ENCODE measurements around the gene PDZD11.
A peak's percentile ranks its signal among the peaks of the same experiment; 100 is the strongest.
"Not testable (repeated sequence)": the region's sequence is repeated elsewhere in the genome, so short reads cannot be mapped to it uniquely, and the experiment has no call there.

PDZD11 gene, protein sequence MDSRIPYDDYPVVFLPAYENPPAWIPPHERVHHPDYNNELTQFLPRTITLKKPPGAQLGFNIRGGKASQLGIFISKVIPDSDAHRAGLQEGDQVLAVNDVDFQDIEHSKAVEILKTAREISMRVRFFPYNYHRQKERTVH

DNA sequence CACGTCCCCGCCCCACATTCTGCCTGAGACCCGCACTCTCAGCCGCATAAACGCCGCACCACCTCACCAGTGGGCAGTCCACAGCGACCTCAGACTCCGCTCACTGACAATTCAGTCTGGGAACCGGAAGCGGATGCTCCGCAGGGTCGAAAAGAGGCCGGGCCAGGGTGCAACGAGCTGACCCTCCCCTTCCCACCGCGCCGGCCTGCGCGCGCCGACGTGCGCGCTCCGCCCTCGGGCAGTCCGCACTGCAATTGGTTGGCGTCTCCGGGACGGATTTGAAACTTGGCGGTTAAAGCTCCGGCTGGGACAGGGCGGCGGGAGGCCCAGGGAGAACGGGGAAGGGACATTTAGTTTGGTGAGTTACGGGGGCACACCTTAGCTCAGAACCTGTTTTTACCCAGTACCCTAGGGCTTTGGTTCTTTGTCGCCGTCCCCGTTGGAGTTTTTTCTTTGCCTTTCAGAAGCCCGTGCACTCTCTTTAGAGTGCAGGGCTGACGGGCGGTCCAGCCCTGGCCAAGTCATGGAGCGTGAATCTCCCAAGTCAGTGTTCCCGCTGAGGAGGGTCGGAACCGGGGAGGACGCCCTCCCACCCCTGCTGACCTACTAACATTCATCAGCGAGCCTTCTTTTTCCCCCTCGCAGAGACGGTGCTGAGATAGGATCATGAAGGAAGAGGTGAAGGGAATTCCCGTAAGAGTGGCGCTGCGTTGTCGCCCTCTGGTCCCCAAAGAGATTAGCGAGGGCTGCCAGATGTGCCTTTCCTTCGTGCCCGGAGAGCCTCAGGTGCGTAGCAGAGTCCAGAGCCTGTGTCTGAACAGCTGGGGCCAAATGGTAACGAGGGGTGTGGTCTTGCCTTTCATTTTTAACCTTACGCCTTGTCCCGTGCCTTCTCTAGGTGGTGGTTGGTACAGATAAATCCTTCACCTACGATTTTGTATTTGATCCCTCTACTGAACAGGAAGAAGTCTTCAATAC lies at the start of gene PDZD11, which contains the start of gene KIF4A:
Gene PDZD11 (minus strand): TSS at position 135 of the 978 bp plus-strand sequence. CDS start 586 bp downstream, outside the sequence.
Gene KIF4A (plus strand): TSS at position 312 of the 978 bp plus-strand sequence. CDS start 355 bp downstream, at position 667.
- DNase-seq (ENCODE audit: low read depth): peak; percentile 42

DNA sequence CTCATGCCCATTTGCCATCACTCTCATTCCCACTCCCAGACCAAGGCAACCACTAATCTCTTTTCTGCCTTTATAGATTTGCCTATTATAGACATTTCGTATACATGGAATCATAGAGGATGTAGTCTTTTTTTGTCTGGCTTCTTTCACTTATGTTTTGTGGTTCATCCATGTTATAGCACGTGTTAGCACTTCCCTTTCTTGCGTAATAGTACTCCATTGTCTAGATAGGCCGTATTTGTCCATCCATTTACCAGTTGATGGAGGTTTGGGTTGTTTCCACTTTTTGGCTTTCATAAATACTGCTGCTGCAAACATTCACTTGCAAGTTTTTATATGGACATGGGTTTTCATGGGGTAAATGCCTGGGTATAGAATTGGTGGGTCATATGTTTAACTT lies 48.6 kb upstream of the PDZD11 start:
- no peak for DNase-seq (ENCODE audit: low read depth)

DNA sequence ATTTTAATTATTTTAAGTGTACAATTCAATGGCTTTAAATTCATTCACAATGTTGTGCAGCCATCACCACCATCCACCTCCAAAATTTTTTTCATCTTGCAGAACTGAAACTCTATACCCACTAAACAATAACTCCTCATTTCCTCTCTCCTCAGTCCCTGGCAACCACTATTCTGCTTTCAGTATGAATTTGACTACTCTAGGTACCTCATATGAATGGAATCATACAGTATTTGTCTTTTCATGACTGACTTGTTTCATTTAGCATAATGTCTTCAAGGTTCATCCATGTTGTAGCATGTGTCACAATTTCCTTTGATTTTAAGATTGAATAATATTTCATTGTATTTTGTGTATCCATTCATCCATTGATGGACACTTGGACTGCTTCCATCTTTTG lies 47.0 kb upstream of the PDZD11 start:
- DNase-seq (ENCODE audit: low read depth): no peak

DNA sequence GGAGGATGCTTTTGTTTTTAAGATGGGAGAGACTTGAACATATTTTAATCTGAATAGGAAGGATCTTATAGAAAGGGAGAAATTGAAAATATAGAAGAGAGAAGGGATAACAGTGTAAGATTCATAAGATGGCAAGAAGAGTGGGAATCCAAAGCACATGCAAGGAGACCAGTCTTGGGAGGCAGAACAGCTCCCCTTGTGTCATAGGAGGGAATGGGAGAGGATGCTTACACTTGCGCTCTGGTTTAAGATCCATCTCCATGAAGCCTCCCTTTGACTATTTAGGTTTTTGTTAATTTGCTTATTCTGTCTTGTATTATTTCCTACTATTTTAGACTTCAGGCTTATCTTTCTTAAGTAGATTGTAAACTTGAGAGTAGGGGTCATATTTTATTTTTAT lies 42.9 kb upstream of the PDZD11 start:
- DNase-seq (ENCODE audit: low read depth): no peak

DNA sequence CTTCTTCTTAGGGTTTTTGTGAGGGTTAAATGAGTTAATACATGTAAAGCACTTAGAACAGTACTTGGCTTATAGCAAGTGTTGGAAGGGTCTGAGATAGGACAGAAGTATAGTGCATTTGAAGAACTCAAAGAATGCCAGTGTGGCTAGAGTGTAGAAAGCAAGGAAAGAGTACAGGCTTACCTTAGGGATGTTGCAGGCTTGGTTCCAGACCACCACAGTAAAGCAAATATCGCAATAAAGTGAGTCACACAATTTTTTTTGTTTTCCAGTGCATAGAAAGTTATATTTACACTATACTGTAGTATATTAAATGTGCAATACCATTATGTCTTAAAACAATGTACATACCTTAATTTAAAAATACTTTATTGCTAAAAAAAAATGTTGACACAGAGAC lies 41.4 kb upstream of the PDZD11 start:
- DNase-seq (ENCODE audit: low read depth): no peak

DNA sequence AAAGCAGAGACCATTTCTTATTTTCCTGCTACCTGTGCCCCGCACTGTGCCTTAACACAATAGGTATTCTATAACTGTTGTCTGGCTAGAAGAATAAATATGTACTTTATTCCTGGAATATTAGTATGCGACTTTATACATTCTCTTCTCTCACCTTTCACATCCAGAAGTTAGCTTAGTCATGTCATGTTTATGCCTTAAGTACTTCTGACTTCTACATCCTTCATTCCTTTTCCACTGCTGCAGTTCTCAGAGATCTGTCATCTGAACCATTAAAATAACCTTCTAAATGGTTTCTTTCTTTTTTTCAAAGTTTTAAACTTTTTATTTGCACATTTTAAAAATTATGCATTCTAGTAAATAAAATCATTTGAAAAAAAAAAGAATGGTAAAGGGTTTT lies 34.6 kb upstream of the PDZD11 start:
- DNase-seq (ENCODE audit: low read depth): no peak

DNA sequence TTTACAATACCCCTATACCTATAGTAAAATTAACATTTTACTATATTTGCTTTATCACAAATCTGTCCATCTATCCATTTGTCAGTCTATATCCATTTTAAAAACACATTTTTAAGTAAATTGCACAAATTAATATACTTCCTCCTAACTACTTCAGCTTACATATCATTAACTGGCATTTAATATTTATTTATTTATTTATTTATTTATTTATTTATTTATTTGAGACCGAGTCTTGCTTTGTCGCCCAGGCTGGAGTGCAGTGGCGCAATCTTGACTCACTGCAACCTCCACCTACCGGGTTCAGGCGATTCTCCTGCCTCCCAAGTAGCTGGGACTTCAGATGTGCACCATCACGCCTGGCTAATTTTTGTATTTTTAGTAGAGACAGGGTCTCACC lies 33.9 kb upstream of the PDZD11 start:
- not testable (repeated sequence) for DNase-seq (ENCODE audit: low read depth)

DNA sequence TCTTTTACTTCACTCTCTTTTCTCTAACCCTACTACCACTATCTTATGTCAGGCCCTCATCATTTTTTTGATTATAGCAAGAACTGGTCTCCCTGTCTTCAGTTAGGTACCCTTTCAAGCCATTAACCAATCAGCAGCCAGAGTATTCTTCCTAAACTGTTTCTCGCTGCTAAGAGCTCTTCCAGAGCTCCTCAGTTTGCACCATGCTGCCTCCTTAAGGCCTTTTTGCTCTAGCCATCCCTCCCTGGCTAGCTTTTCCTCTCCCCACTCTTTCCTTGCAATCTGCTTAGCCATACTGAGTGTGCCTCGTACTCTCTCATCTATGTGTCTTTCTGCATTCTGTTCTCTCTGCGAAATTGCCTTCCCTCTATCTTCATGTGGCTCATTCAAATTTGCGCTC lies 33.1 kb upstream of the PDZD11 start:
- DNase-seq (ENCODE audit: low read depth): no peak

DNA sequence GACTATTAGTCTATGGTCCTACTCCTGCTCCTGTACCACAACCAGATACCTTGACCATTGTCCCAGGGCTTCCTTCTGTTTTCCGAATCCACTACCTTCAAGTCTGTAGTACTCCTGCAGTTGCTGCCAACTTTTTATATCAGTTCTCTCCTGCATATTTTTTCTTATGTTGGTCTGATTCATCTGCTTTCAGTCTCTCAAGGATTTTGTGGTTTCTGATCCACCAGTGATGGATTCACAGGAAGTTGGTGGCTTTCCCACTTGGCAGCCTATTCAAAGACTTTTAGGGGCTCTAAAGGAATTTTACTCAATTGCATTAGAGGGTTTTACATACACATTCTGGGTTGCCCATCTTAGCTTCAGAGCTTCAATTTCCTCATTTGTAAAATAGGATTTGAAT lies 23.8 kb upstream of the PDZD11 start:
- no peak for DNase-seq (ENCODE audit: low read depth)

DNA sequence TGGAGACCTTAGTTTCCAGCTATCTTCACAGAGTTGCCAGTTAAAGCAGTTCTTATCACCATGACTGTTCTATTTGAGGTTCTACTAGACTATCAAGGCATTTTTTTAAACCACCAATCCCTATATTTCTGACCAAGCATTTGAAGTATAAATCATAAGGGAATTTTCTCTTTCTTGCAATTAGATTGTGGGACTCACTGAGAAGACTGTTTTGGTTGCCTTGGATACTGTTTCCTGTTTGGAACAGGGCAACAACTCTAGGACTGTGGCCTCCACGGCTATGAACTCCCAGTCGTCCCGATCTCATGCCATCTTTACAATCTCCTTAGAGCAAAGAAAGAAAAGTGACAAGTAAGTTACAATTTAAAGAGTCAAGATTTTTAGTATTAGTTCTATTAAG lies 12.0 kb upstream of the PDZD11 start:
- DNase-seq (ENCODE audit: low read depth): no peak

DNA sequence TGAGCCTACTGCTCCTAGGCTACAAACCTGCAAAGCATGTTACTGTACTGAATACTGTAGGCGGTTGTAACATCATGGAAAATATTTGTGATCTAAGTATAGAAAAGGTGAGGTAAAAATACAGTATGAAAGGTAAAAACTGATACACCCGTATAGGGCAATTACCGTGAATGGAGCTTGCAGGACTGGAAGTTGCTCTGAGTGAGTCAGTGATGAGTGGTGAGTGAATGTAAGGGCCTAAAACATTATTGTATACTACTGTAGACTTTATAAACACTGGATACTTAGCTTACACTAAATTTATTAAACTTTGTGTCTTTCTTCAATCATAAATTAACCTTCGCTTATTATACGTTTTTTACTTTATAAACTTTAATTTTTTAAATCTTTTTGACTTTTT lies 3.9 kb upstream of the PDZD11 start:
- DNase-seq (ENCODE audit: low read depth): no peak

DNA sequence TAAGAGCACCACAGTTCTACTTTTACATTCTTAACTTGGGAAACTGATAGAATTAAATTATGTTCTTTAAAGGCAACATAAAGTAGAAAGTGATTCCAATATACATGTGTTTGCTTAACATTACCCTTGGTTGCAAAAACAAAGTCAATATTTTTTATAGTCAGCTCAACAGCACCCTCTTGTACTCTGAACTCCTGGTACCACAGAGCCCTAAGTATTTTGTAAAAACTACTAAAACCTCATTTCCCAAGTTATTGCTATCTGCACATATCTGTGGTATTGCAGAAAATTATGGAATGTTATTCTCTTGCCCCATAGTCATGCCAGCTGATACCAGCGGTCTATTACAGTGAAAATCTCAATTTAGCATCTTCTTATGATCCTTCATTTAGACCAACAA lies 3.1 kb upstream of the PDZD11 start:
- DNase-seq (ENCODE audit: low read depth): no peak

DNA sequence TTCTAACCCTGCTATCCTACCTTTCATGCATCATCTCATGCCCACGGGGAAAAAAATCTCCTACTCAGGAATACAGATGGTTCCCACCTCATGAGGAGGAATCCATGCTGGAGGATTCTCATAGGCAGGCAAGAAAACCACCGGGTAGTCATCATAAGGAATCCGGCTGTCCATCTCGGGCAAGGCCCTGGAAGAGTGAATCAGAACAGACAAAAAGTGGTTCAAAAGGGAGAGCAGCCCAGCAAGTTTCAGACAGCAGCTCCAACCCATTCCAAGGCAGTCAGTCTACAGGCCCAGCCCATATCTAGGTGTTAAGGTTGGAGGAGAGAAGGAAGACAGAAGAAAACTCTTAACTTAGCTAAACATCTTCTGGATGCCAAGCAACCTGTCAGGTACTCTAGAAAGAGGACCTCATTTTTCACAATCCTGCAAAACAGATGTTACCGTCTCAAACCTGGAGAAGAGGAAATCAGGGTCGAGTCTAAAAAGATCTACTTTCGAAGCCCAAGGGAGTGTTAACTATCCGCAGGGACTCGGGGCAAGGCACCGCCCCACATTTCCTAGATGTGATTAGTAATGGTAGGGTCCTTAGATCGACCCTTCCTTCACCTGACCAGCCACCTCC lies 447 bp downstream of the PDZD11 start:
- DNase-seq (ENCODE audit: low read depth): no peak

DNA sequence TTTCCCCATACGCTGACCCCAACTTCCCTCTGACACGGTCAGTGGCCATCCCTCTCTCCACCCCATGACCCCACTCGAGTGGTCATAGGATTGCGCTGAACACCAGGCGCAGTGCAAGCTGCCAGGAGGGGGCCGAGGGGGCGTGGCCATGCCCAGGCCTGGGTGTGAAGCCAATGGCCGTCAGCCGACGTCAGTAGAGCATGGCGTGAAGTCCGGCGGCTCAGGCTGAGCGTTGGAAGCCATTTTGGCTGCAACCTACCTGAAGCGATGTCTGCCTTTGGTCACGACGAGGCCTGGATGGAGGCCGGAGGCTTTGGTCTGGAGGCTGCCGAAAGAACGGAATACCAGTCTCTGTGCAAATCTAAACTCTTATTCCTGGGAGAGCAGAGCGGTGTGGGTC lies 7.8 kb downstream of the PDZD11 start, which contains the start of gene RAB41:
Gene RAB41 (plus strand): TSS at position 222 of the 400 bp plus-strand sequence. CDS start 46 bp downstream, at position 268.
- DNase-seq (ENCODE audit: low read depth): no peak

DNA sequence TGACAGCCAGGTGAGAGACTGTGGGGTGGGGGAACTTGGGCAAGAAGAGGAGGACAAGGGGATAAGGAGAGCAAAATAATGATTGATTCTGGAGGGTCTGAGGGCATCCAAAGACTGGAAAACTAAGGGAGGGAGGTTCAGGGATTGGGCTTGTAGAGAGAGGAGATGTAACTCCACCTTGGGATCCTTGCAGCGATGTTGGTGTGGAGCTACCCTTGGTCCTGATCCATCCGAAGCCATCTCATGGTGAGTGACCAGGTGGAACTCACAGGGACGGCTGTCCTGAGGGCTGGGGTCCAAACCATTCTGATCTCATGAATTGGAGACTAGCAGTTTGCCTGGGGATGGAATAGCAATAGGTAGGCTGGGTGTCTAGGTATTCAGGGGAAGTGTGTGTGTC lies 9.2 kb downstream of the PDZD11 start:
- DNase-seq (ENCODE audit: low read depth): no peak

DNA sequence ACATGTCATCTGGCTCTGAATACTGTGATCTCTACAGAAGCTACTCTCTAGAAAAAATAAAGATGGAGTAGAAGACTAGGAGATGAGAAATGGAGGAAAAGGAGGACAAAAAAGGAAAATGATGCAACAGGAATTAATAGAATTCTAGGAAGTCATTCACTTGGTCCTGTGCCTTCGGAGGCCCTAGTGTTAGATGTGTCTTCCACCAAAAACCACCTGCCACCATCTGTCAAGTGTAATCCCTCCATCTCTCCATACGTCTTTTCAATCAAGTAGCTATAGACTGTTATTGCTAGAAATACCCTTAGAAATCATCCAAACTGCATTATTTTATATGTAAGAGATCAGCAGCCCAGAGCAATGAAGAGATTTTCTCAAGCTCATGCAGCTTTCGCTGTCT lies 10.6 kb downstream of the PDZD11 start:
- DNase-seq (ENCODE audit: low read depth): no peak

DNA sequence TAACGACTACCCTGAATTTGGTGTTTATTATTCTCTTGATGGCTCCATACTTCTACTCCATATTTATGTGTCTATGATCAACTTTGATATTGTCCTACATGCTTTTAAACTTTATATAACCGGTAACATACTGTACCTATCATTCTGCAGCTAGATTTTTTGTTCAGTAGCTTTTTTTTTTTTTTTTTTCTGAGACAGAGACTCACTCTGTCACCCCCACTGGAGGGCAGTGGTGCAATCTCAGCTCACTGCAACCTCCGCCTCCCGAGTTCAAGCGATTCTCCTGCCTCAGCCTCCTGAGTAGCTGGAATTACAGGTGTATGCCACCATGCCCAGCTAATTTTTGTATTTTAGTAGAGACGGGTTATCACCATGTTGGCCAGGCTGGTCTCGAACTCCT lies 15.7 kb downstream of the PDZD11 start:
- not testable (repeated sequence) for DNase-seq (ENCODE audit: low read depth)

DNA sequence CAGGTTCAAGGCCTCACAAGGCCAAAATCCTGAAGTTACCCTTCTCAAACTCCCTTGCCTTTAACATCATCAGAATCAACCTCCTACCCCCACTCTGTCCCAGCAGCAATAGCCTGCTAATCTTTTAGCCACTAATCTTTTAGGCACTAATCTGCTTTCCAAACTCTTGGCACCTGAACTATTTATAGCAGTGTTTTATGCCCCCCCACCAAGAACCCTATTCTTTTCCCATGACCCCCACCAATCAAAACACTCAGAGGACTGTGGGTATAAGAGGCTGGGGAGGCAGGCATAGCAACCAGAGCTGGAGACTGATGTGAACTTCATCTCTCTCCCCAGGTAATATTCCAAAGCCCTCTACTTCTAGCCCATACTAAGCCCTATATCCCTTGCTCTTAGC lies 21.7 kb downstream of the PDZD11 start, which contains the start of gene ARR3:
Gene ARR3 (plus strand): TSS at position 301 of the 400 bp plus-strand sequence. CDS start 1,052 bp downstream, outside the sequence.
- DNase-seq (ENCODE audit: low read depth): no peak

DNA sequence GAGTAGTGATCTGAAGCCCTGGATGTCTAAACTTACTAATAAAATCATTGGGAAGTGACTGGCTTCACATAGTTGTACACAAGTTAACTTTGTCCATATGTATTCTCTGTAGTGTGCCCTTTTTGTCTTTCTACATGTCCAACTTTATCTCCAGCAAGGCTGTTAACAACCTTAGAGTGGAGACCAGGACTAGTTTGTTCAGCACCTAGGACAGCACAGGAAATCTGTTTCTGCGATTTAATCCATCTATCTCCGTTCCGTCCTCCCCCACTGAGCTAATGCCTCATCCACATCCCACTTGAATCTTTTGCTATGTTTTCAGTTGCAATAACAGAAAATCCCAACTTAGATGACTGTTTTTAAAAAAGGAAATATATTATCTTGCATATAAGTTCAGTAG lies 24.9 kb downstream of the PDZD11 start:
- DNase-seq (ENCODE audit: low read depth): no peak

DNA sequence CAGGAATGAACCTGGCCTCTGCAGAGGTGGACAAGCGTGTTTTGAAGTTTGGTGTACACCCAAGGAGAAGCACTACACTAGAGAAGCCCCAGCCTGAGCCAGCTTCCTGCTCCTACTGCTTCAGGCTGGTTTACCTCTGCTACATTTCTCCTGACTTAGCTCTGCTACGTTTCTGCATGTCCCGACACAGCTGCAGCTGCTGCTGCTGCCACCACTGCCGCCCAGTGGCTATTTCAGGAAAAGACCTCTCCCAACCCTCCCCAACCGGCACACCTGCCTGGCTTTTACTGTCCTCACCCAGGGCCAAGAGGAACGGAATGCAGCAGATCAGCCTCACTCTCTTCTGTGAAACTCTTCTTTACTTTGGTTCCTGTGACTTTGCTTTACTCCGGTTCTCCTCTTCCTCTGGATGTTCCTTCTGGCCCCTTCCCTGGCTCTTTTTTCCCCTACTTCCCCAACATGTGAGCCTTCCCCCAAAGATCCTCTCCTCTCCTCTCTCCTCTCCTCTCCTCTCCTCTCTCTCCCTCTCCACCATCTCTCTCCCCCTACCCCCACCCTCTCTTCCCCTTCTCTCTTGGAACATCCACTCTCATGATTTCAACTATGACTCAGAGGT lies 26.7 kb downstream of the PDZD11 start:
- no peak for DNase-seq (ENCODE audit: low read depth)

DNA sequence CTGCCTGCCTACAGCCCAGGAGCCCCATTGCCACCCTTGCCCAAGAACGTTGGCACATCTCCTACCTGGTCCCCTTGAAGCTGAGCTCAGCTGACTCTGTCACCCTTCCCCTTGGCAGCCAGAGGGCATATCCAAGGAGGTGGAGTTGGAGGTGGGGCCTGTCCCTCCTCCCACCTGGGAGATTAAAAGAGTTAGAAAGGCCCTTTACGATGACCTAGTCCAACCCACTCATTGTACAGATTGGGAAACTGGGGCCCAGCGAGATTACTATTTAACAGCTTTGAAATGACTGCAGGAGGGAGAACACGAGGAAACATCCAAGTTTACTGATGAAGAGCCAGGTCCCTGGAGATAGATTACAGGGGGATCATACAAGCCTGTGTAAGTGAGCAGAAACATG lies 29.6 kb downstream of the PDZD11 start, which contains the start of gene P2RY4:
Gene P2RY4 (minus strand): TSS at position 101 of the 400 bp plus-strand sequence. CDS start 580 bp downstream, outside the sequence.
- DNase-seq (ENCODE audit: low read depth): no peak
